Activated CD4-positive, alpha-beta T cell treated with anti-CD3 and anti-CD28 coated beads, Interleukin-2, amount 50 U/mL, for 24 hours (primary cell): ENCODE measurements around the gene HSD17B1.
A peak's percentile ranks its signal among the peaks of the same experiment; 100 is the strongest.

Experiments used
- DNase-seq, 2 donors: peaks; one replicate each; pipeline ENCODE4 v3.0.0-alpha.2; 2020; ENCODE audit warnings: low read depth in 1 of 2, low spot score in 1 of 2

The HSD17B1 gene

DNA sequence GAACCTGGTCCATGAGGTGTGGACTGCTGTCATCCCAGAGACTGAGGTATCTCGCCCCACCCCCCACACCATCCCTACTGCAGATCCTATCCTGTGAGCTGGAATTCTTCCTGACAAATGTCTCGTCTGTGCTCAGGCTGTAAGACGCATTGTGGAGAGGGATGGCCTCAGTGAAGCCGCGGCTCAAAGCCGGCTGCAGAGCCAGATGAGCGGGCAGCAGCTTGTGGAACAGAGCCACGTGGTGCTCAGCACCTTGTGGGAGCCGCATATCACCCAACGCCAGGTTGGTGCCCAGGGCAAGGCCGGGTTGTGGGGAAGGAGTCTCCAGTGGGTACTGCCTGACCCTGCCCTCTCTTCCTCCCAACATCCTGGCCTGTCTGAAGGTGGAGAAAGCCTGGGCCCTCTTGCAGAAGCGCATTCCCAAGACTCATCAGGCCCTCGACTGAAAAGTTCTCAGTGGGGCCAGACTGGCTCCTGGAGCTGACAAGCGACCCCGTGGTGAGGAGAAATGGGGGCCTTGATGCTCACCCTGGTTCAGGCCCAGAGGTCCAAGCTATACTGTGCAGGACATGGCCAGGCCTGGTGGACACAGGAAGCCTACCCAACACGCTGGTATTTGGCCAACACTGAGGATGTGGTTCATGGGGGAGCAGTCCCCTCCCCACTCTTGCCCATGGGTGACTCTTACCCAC, 12.9 kb downstream of the HSD17B1 start:
- DNase-seq = no peak

DNA sequence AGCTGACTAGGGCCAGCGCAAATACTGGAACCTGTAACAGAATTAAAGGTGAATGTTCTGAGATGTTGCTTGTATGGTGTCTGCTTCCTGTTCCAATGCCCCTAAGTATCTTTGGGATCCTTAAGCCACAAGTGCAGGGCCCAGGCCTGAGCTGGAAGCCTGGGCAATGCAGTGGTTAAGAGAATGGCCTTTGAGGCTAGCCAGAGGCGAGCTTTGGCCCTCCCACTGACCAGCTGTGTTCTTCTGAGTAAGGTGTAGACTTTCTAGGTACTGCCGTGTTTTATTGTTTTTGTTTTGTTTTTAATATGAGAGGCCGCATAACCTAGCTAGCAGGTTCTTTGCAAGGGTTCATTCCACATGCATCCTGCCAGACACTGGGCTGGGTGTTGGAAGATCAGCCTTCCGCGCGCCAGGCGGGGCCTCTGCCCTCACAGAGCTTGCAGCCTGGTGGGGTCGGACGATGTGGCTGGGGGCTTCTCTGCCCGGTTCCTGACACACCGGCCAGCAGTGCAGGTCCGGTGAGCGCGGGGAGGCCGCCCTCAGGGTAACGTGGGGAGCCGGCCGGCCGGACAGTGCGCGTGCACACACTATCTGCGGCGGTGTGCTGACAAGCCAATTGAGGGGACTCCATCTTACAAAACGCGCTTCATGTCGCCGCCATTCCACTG, 13.6 kb downstream of the HSD17B1 start:
- no peak for DNase-seq

GRCh38 chr17:42566883-42567573, 14.3 kb downstream of the HSD17B1 start, which contains the start of gene MLX:
MLX (plus strand) TSS chr17:42567100; CDS start chr17:42567125, 25 bp downstream.
- peak; percentile 78 to 86 for DNase-seq

- no peak for DNase-seq
Measured at GRCh38 chr17:42568341-42569111, 15.8 kb downstream of the HSD17B1 start.

GRCh38 chr17:42571435-42572225, 18.9 kb downstream of the HSD17B1 start:
- DNase-seq = no peak

- DNase-seq = no peak
Measured at GRCh38 chr17:42573095-42573494, 20.4 kb downstream of the HSD17B1 start.

DNA sequence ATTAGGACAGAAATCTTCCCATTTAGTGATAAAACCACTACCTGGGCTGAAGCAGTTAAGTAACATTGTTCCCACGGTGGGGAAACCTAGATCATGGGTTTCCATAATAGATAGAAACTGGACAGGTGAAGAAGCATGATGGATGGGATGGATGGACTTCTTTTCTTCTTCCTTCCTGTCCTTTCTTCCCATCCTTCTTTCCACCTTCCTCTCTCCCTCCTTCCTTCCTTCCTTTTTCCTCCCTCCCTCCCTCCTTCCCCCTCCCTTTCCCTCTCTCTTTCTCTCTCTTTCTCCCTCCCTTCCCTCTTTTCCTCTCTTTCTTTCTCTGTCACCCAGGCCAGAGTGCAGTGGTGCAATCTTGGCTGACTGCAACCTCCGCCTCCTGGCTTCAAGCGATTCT, 21.7 kb downstream of the HSD17B1 start:
- no peak for DNase-seq

DNA sequence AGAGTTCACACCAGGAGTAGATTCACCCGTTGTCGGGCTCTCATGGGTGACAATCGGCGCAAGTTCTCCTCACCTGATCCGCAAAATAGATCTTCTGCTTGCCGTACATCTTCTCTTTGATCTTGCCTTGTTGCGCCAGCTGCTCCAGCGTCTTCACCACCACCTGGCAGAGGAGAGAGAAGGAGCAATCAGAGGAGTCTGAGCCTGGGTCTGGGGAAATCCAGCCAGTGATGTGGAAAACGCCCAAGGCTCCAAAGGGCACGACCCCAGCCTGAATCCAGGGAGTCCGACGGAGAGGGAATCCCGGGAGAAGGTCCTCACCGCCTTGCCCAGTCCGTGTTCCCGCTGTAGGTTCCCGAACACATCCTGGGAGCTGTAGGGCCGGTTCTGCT, 24.4 kb downstream of the HSD17B1 start:
- DNase-seq = no peak

DNA sequence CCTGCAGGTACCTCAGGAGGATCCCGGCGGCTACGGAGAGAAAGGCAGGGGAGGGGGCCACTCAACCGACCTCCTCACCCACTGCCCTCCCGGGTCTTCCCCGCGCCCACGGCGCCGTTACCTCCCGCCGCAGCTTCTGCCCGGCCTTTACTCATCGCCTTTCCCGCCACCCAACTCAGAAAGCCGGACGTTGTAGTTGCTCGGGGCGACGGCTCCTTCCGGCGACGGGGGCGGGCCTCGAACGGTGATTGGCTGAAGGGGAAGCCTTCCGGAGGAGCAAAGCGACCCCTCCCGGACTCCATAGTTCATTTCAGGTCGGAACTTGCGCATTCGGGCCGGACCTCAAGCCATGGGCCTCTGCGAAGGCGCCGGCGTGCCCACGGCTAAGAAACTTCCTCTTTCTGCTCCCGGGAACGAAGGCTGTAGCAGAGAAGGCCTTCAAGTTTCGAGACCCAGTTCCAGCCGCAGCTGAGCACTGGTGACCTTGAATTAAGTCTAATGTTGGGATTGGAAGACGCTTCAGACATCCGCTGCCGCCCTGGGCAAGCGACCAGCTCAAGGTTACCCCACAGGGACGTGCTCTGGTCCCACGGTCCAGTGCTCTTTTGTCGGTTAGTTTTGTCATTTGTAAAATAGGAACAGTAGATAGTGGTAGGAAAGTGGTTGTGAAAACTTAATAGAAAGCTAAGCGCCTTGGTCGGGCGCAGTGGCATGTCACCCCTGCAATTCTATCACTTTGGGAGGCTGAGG, 25.0 kb downstream of the HSD17B1 start, which contains the start of gene PSMC3IP:
Gene PSMC3IP (minus strand): TSS at position 198 of the 750 bp plus-strand sequence. CDS start 43 bp downstream, at position 155.
- peak; percentile 77 to 94 for DNase-seq

GRCh38 chr17:42578282-42578869, 25.7 kb downstream of the HSD17B1 start:
- DNase-seq = peak in 1 of 2 donors; percentile 68

GRCh38 chr17:42579794-42580551, 27.2 kb downstream of the HSD17B1 start:
- no peak for DNase-seq

GRCh38 chr17:42581744-42582270, 29.1 kb downstream of the HSD17B1 start:
- DNase-seq = no peak

DNA sequence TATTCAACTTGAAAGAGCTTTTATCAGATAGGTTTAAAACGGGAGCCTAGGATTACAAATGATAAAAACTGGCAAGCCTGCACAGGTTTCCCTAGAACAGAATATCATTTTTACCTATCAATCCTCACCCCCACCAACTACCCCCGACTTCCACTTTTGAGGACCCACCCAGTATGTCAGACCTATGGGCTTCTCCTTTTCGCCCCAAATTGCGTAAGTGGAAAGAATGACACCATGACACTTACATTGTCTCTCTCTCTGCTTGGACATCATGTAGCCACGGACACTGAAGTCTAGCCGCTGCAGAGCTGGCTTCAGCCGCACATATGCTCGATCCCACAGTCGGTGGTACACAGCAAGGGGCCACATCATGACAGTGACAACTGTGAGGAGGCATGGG, 32.2 kb downstream of the HSD17B1 start:
- DNase-seq = no peak

GRCh38 chr17:42585353-42585752, 32.6 kb downstream of the HSD17B1 start:
- no peak for DNase-seq

DNA sequence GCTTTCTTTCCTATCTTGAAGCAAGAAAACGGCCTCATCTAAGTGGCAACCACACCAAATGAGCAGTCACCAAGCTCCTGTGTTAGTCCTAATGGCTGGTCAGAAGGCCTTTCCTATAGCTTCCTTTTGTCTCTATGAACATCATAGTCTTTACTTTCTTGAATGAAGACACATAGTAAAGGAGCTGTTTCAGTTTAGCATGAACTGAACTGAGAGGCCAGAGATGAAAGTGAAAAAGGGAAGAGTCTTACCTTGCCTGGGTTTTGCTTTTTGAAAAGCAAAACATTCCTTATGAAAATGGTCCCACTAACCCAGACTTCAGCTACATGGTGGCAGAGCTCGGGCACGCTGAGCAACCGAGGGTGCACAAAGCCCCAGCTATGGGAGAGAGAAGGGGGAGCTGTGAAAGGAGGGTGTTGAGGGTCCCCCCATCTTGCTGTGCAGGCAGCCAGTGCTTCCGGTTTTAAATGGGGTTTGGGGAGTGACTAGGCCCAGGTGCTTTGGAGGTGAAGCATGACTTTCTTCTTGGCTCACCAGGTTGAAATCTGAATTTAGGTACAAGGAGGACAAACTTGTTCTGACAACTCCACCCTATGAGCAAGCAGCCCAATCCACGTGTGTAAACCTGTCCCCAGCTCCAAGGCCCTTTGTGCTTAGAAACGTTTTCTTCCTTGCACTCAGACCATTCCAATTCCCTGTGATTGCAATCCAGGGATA, 33.9 kb downstream of the HSD17B1 start:
- no peak for DNase-seq

- DNase-seq = no peak
Measured at GRCh38 chr17:42590886-42591285, 38.2 kb downstream of the HSD17B1 start.

DNA sequence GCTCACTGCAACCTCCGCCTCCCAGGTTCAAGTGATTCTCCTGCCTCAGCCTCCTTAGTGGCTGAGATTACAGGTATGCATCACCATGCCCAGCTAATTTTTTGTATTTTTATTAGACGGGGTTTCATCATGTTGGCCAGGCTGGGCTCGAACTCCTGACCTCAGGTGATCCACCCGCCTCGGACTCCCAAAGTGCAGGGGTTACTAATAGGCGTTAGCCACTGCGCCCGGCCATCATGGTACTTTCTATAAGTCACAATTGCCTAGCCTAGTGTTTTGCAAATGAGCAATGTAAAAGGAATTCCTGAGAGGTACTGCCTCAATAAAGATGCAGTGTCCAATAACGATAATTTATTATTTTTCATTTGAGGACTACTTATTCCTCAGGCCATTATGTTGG, 38.7 kb downstream of the HSD17B1 start:
- DNase-seq = no peak

DNA sequence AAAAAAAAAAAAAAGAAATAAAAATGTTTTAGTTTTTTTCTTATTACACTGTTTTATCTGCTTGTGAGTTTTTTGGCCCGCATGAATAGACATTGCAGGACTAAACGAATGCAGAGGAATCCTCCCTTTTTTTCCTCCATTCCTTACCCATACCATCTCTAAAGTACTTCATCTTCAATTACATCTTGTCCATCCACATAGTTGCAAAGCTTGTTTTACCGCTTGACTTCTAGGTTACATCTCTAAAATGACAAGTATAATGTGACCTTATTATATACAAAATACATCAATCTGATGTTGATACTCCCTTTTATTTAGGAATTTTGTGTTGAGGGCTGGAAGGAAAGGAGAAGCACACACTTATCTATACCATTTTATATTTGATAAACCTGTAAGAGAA, 43.7 kb downstream of the HSD17B1 start:
- DNase-seq = no peak
